ENCODE results near the gene NRDC. TPM values are rescaled to one million over a fixed set of nuclear protein-coding genes. Genes with fewer than 3 reads are reported as not detected.

The NRDC gene
- total and polyA plus RNA-seq, 2 of the 8 experiments (the other 6 are each of a cell fraction or from before 2014, with no cell fraction given): 70.2 to 182 TPM

DNA sequence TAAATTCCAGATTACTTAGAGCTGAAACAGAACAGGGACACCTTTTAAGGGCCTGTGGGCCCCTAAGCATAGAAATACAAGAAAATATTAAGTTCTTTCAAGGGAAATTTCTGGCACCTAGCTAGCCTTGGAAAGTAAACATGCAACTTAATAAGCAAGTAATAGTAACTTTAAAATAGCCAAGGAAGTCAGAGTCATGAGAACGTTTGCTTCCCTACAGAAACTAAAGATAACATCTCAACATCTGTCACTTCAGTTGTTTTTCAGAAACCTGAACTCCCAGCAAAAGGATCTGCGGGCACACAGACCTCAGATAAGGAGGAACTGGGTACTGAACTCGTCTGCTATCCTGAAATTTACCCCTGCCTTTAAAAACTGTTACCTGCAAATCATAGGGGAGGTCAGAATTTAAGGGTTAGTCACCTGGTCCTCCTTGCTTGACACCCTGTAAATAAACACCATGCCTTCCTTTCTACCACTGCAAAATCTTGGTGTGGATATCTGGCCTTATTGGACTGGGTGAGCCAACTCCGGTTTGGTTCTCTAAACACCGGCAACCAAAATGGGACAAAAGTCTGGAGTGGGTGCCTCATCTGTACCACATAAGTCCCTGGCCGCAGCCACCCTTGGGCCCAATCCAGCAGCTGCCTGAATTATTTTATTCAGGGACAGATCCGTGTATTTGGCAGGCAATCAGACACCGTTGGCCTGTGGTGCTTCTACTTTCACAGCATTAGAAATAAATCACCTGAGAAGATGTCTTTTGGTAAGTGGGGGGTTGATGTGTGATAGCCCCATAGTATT is 27.9 kb downstream of the NRDC start:
- H3K14ac ChIP-seq (ENCODE audit: insufficient read length): no peak overlapping the region
- H2AK5ac ChIP-seq (ENCODE audit: low read depth, low read length): no peak overlapping the region
- H2BK5ac ChIP-seq (ENCODE audit: low read depth, low read length): no peak overlapping the region
- H2BK12ac ChIP-seq (ENCODE audit: low read depth, low read length): no peak overlapping the region
- no peaks in the 10 kb centered on the region for H3K23me2 ChIP-seq (ENCODE audit: low read depth, low read length)
- ChIA-PET POLR2A (ENCODE audit: partially characterized antibody) (interaction anchor here (1.1 to 1.9 kb wide), 2 partner anchors 10 to 12 kb away, joined by 3 to 5 read pairs; no protein-coding TSS in a partner anchor), CTCF (ENCODE audit: partially characterized antibody) (interaction anchor here (0.6 to 0.8 kb wide), 3 partner anchors 7 to 10 kb away, joined by 3 to 4 read pairs (median 3); no protein-coding TSS in a partner anchor)
- 92% methylated on average over 8 of the region's 8 CpGs; no CpG with 5 or more reads in 1 of the 2 experiments for WGBS, 2 experiments (ENCODE audit: extremely low coverage in 1 of 2, insufficient coverage in 1 of 2, insufficient read length in 1 of 2, insufficient replicate concordance in 2 of 2, low coverage in 1 of 2, low lambda C conversion rate in 2 of 2, missing lambda C conversion rate in 1 of 2)
- H2BK20ac ChIP-seq (ENCODE audit: low read length): no peak overlapping the region
- no peaks in the 10 kb centered on the region for H3K27me3 ChIP-seq (replicated peaks in 1 of 4; ENCODE audit: control insufficient read depth in 3 of 4, extremely low read depth in 1 of 4, insufficient read depth in 3 of 4, low read length in 3 of 4)
- no peak overlapping the region for H3K27ac ChIP-seq (ENCODE audit: low read depth, low read length)
- no peak overlapping the region for H4K91ac ChIP-seq (replicated peaks; ENCODE audit: insufficient read length, low read length)
- no peak overlapping the region for H3K4me3 ChIP-seq (ENCODE audit: extremely low read depth in 1 of 4, insufficient read depth in 2 of 4, low read depth in 3 of 4, low read length in 4 of 4)
- FAIRE-seq: no peak
- no peak overlapping the region for H3K4me2 ChIP-seq (ENCODE audit: insufficient read depth in 1 of 2, low read depth in 2 of 2, low read length in 2 of 2)
- no peak overlapping the region for H2BK120ac ChIP-seq (replicated peaks; ENCODE audit: low read depth, low read length)
- H4K20me1 ChIP-seq (replicated peaks in 1 of 2; ENCODE audit: control insufficient read depth in 1 of 2, insufficient read depth in 2 of 2, low read length in 2 of 2): no peaks in the 10 kb centered on the region
- no peak overlapping the region for H2AFZ ChIP-seq (ENCODE audit: low read length)
- no peak overlapping the region for H2BK15ac ChIP-seq (ENCODE audit: low read length)
- H3K18ac ChIP-seq (ENCODE audit: extremely low read depth, low read length): no peak overlapping the region
- peaks cover 0 to 8% of the 10 kb centered on the region in 2 experiments; a peak in 1 of 4 replicates for H3K9me3 ChIP-seq (ENCODE audit: insufficient read depth in 2 of 2, low read depth in 1 of 2, low read length in 1 of 2)
- H3K9ac ChIP-seq (replicated peaks in 1 of 4; ENCODE audit: extremely low read depth in 1 of 4, low read depth in 3 of 4, low read length in 3 of 4): no peak overlapping the region
- DNase-seq (ENCODE audit: low read depth in 1 of 2, low spot score in 2 of 2): no peak
- H4K8ac ChIP-seq (ENCODE audit: extremely low read depth, insufficient read depth, low read length): no peak overlapping the region
- no peaks in the 10 kb centered on the region for H3K4me1 ChIP-seq (replicated peaks in 1 of 4; ENCODE audit: control insufficient read depth in 3 of 4, insufficient read depth in 4 of 4, low read length in 3 of 4)
- no peak overlapping the region for H3K4ac ChIP-seq (replicated peaks; ENCODE audit: insufficient read length, low read depth, low read length)
- H4K5ac ChIP-seq (ENCODE audit: insufficient read length, low read depth, low read length): no peak overlapping the region
- no peaks in the 10 kb centered on the region for H3K79me1 ChIP-seq (ENCODE audit: low read depth, low read length)
- H3K23ac ChIP-seq (ENCODE audit: insufficient read length): no peak overlapping the region
- no peak overlapping the region for H3K56ac ChIP-seq (replicated peaks; ENCODE audit: insufficient read length, low read depth, low read length)
- H3K79me2 ChIP-seq (ENCODE audit: control insufficient read depth in 1 of 2, insufficient read depth in 2 of 2, low read length in 2 of 2): peaks cover 0 to 17% of the 10 kb centered on the region in 2 experiments; a peak in 3 of 4 replicates
- peaks cover 0 to 14% (median 0%) of the 10 kb centered on the region in 4 experiments; a peak in 2 of 8 replicates for H3K36me3 ChIP-seq (ENCODE audit: control insufficient read depth in 2 of 4, insufficient read depth in 4 of 4, low read length in 3 of 4)
- TF ChIP-seq, protein P1, sequence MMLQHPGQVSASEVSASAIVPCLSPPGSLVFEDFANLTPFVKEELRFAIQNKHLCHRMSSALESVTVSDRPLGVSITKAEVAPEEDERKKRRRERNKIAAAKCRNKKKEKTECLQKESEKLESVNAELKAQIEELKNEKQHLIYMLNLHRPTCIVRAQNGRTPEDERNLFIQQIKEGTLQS (IDR thresholded peaks at IDR 0.05; ENCODE audit: insufficient read depth, low read depth, low read length): no peak
- TF ChIP-seq POLR2AphosphoS5 (IDR thresholded peaks at IDR 0.05; ENCODE audit: low read depth, low read length) (no peak), KDM5A (IDR thresholded peaks at IDR 0.05; ENCODE audit: low read length) (no peak), EGR1 (IDR thresholded peaks at IDR 0.05; ENCODE audit: borderline replicate concordance, low read depth, low read length) (no peak), TAF7 (optimal IDR thresholded peaks at IDR 0.05; ENCODE audit: borderline replicate concordance, low read depth, low read length) (no peak), YY1 (IDR thresholded peaks at IDR 0.05; ENCODE audit: low read depth, low read length) (no peak)
- TF ChIP-seq, protein P2, sequence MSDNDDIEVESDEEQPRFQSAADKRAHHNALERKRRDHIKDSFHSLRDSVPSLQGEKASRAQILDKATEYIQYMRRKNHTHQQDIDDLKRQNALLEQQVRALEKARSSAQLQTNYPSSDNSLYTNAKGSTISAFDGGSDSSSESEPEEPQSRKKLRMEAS (IDR thresholded peaks at IDR 0.05): no peak

Measured in H1 (cell line).